Urinary bladder (tissue), 2 donors: Measurements from ENCODE around the gene ANKRD17. TPM values are rescaled to one million over a fixed set of nuclear protein-coding genes. Genes with fewer than 3 reads are reported as not detected.

ENCODE experiments used
- polyA plus RNA-seq: library from polyadenylated mRNA; stranded (reverse); fragments of 200-250 nt; gene quantifications from one replicate; pipeline ENCODE4 v1.2.3, GENCODE V29; 2013
- small RNA-seq: library from RNA; depleted of rRNA; stranded (forward); fragments of <200 nt; gene quantifications from one replicate; pipeline ENCODE3, GENCODE V24; 2014
- total RNA-seq: library from RNA; depleted of rRNA; stranded (reverse); fragments of >200 nt; gene quantifications from one replicate; pipeline ENCODE4 v1.2.3, GENCODE V29; 2014
- donor health status: healthy.

ANKRD17 gene
- total and polyA plus RNA-seq, 2 donors, result 18.3 to 74.8 TPM

Small RNAs within 50 kb of the gene (small RNA-seq; reads per million reads assigned to genes)
- gene RF00334 (not detected), gene RNU6ATAC5P (not detected)

Other genes starting within 250 kb of the ANKRD17 start
- gene COX18, start 189.1 kb downstream of the ANKRD17 start, total RNA-seq, result 19.9 TPM
- 10.5 TPM for gene COX18, start 189.1 kb downstream of the ANKRD17 start, polyA plus RNA-seq
- gene ALB, start 145.5 kb upstream of the ANKRD17 start, total RNA-seq, result 0.32 TPM
- 20.0 TPM for gene ALB, start 145.5 kb upstream of the ANKRD17 start, polyA plus RNA-seq
- not detected for gene AFP, start 177.4 kb upstream of the ANKRD17 start, total RNA-seq
- gene AFP, start 177.4 kb upstream of the ANKRD17 start, polyA plus RNA-seq, result not detected
- not detected for gene AFM, start 222.9 kb upstream of the ANKRD17 start, total RNA-seq
- gene AFM, start 222.9 kb upstream of the ANKRD17 start, polyA plus RNA-seq, result 0.05 TPM